ENCODE data around the gene GPC2.
A peak's percentile ranks its signal among the peaks of the same experiment; 100 is the strongest.
"Not testable (repeated sequence)": the region's sequence is repeated elsewhere in the genome, so short reads cannot be mapped to it uniquely, and the experiment has no call there.

GPC2 gene

GRCh38 chr7:100137851-100138760 lies 39.1 kb downstream of the GPC2 start:
- POLR2A ChIA-PET, result interaction anchor here (0.6 kb wide), 1 partner anchor 1791 kb away, joined by 5 read pairs; no protein-coding TSS in a partner anchor
- Histone ChIP-seq H3K27ac (ENCODE audit: insufficient read depth in 1 of 2, low read depth in 1 of 2, low read length in 2 of 2, poor library complexity in 1 of 2, severe bottlenecking in 2 of 2) (no peak overlapping the region), H3K27me3 (replicated peaks in 2 of 5; ENCODE audit: control insufficient read depth in 4 of 5, insufficient read depth in 5 of 5, low read length in 4 of 5) (no peaks in the 10 kb centered on the region), H3K4me1 (ENCODE audit: control extremely low read depth in 1 of 4, control insufficient read depth in 4 of 4, insufficient read depth in 4 of 4, low read length in 3 of 4) (peaks cover 2 to 14% (median 8%) of the 10 kb centered on the region in 4 experiments), H3K36me3 (ENCODE audit: control insufficient read depth in 4 of 4, insufficient read depth in 4 of 4, low read length in 3 of 4) (no peaks in the 10 kb centered on the region), H3K9me3 (ENCODE audit: control extremely low read depth in 1 of 5, control insufficient read depth in 4 of 5, insufficient read depth in 2 of 5, low read depth in 1 of 5, low read length in 4 of 5) (no peaks in the 10 kb centered on the region), H3K4me3 (ENCODE audit: control insufficient read depth in 1 of 7, extremely low read depth in 1 of 7, insufficient read depth in 4 of 7, low read depth in 2 of 7, low read length in 6 of 7) (no peak overlapping the region)
- DNase-seq, result no peak
- CTCF ChIA-PET, result interaction anchor here (1.3 to 11.4 kb wide), 4 partner anchors 10 to 148 kb away, joined by 3 to 127 read pairs (median 4); partner anchors contain the start of gene PVRIG
- 67% methylated on average over 4 of the region's 13 CpGs for WGBS (ENCODE audit: insufficient coverage)

DNA sequence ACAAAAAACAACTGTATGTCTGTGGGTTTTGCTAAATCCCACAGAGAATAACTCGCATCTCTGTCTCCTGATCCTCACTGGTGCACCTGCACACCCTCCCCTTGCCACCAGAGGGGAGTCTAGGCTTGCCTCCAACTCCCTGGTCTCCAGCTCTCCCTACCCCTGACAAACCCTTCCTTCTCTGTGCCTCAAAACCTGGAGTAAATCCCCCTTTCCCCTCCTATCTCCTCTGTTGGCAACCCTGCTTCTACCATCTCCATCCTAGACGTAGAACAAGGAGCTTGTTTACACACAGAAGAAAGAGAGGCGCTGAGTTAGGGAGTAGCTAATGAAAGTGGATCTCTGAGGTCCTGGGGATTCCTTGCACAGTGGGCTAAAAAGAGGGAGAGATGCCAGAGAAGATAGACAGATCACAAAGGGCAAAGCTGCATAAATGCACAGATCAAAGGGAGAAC lies 44.5 kb downstream of the GPC2 start:
- POLR2A ChIA-PET, result interaction anchor here (0.8 to 1.0 kb wide), 2 partner anchors 78 to 85 kb away, joined by 3 read pairs; no protein-coding TSS in a partner anchor
- Histone ChIP-seq H3K27me3 (replicated peaks in 2 of 5; ENCODE audit: control insufficient read depth in 4 of 5, insufficient read depth in 5 of 5, low read length in 4 of 5) (no peaks in the 10 kb centered on the region), H3K27ac (ENCODE audit: insufficient read depth in 1 of 2, low read depth in 1 of 2, low read length in 2 of 2, poor library complexity in 1 of 2, severe bottlenecking in 2 of 2) (no peak overlapping the region), H3K4me1 (ENCODE audit: control extremely low read depth in 1 of 4, control insufficient read depth in 4 of 4, insufficient read depth in 4 of 4, low read length in 3 of 4) (peaks cover 0 to 14% (median 11%) of the 10 kb centered on the region in 4 experiments), H3K36me3 (ENCODE audit: control insufficient read depth in 4 of 4, insufficient read depth in 4 of 4, low read length in 3 of 4) (no peaks in the 10 kb centered on the region), H3K4me3 (ENCODE audit: control insufficient read depth in 1 of 7, extremely low read depth in 1 of 7, insufficient read depth in 4 of 7, low read depth in 2 of 7, low read length in 6 of 7) (no peak overlapping the region), H3K9me3 (ENCODE audit: control extremely low read depth in 1 of 5, control insufficient read depth in 4 of 5, insufficient read depth in 2 of 5, low read depth in 1 of 5, low read length in 4 of 5) (no peaks in the 10 kb centered on the region)
- CTCF ChIA-PET, result interaction anchor here (0.6 to 11.4 kb wide), 30 partner anchors 9 to 215 kb away, joined by 3 to 127 read pairs (median 6); partner anchors contain the start of genes AP4M1, GAL3ST4, LAMTOR4 and MCM7
- WGBS (ENCODE audit: insufficient coverage), result 56% methylated on average over 2 of the region's 3 CpGs
- peak; percentile 65 to 76 (median 69) for DNase-seq

- no peaks in the 10 kb centered on the region for H3K36me3 ChIP-seq (ENCODE audit: control insufficient read depth in 4 of 4, insufficient read depth in 4 of 4, low read length in 3 of 4)
- CTCF ChIA-PET, result interaction anchor here (1.1 to 11.4 kb wide), 24 partner anchors 8 to 215 kb away, joined by 3 to 127 read pairs (median 6); partner anchors contain the start of genes AP4M1, GAL3ST4, LAMTOR4 and PVRIG
- 62% methylated on average over 5 of the region's 7 CpGs for WGBS (ENCODE audit: insufficient coverage)
- POLR2A ChIA-PET, result interaction anchor here (0.8 to 1.0 kb wide), 3 partner anchors 51 to 85 kb away, joined by 3 to 6 read pairs (median 3); no protein-coding TSS in a partner anchor
- H3K27me3 ChIP-seq (replicated peaks in 2 of 5; ENCODE audit: control insufficient read depth in 4 of 5, insufficient read depth in 5 of 5, low read length in 4 of 5), result no peaks in the 10 kb centered on the region
- DNase-seq, result no peak
- H3K4me1 ChIP-seq (ENCODE audit: control extremely low read depth in 1 of 4, control insufficient read depth in 4 of 4, insufficient read depth in 4 of 4, low read length in 3 of 4), result peaks cover 0 to 19% (median 15%) of the 10 kb centered on the region in 4 experiments
- no peaks in the 10 kb centered on the region for H3K9me3 ChIP-seq (ENCODE audit: control extremely low read depth in 1 of 5, control insufficient read depth in 4 of 5, insufficient read depth in 2 of 5, low read depth in 1 of 5, low read length in 4 of 5)
- no peak overlapping the region for H3K27ac ChIP-seq (ENCODE audit: insufficient read depth in 1 of 2, low read depth in 1 of 2, low read length in 2 of 2, poor library complexity in 1 of 2, severe bottlenecking in 2 of 2)
- no peak overlapping the region for H3K4me3 ChIP-seq (ENCODE audit: control insufficient read depth in 1 of 7, extremely low read depth in 1 of 7, insufficient read depth in 4 of 7, low read depth in 2 of 7, low read length in 6 of 7)
Measured at GRCh38 chr7:100132126-100132525, 45.1 kb downstream of the GPC2 start.

- 16% methylated on average over 22 of the region's 24 CpGs for WGBS (ENCODE audit: insufficient coverage)
- no peaks in the 10 kb centered on the region for H3K27me3 ChIP-seq (replicated peaks in 2 of 5; ENCODE audit: control insufficient read depth in 4 of 5, insufficient read depth in 5 of 5, low read length in 4 of 5)
- DNase-seq, result peak; percentile 61 to 77 (median 74)
- H3K36me3 ChIP-seq (ENCODE audit: control insufficient read depth in 4 of 4, insufficient read depth in 4 of 4, low read length in 3 of 4), result no peaks in the 10 kb centered on the region
- CTCF ChIA-PET, result interaction anchor here (0.7 to 11.4 kb wide), 16 partner anchors 10 to 88 kb away, joined by 3 to 127 read pairs (median 4); partner anchors contain the start of genes AP4M1, LAMTOR4, MCM7 and PVRIG
- H3K9me3 ChIP-seq (ENCODE audit: control extremely low read depth in 1 of 5, control insufficient read depth in 4 of 5, insufficient read depth in 2 of 5, low read depth in 1 of 5, low read length in 4 of 5), result no peaks in the 10 kb centered on the region
- H3K27ac ChIP-seq (ENCODE audit: insufficient read depth in 1 of 2, low read depth in 1 of 2, low read length in 2 of 2, poor library complexity in 1 of 2, severe bottlenecking in 2 of 2), result no peak overlapping the region
- POLR2A ChIA-PET, result interaction anchor here (1.1 kb wide), 1 partner anchor 49 kb away, joined by 4 read pairs; no protein-coding TSS in a partner anchor
- peaks cover 0 to 24% (median 23%) of the 10 kb centered on the region in 4 experiments for H3K4me1 ChIP-seq (ENCODE audit: control extremely low read depth in 1 of 4, control insufficient read depth in 4 of 4, insufficient read depth in 4 of 4, low read length in 3 of 4)
- H3K4me3 ChIP-seq (ENCODE audit: control insufficient read depth in 1 of 7, extremely low read depth in 1 of 7, insufficient read depth in 4 of 7, low read depth in 2 of 7, low read length in 6 of 7), result peak overlapping the region in 2 of 7 experiments; percentile 4 to 59
Measured at GRCh38 chr7:100130608-100131453, 46.4 kb downstream of the GPC2 start.

DNA sequence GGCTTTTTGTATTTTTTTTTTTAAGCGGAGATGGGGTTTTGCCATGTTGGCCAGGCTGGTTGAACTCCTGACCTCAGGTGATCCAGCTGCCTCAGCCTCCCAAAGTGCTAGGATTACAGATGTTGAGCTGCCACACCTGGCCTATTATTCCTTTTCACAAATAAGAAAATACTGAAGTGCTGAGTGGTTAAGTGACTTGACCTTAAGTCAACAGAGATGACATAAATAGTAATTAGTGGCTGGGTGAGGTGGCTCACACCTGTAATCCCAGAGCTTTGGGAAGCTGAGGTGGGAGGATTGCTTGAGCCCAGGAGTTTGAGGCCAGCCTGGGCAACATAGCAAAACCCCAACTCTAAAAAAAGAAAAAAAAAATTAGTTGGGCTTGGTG lies 47.0 kb downstream of the GPC2 start:
- H3K9me3 ChIP-seq (ENCODE audit: control extremely low read depth in 1 of 5, control insufficient read depth in 4 of 5, insufficient read depth in 2 of 5, low read depth in 1 of 5, low read length in 4 of 5); DNase-seq; H3K36me3 ChIP-seq (ENCODE audit: control insufficient read depth in 4 of 4, insufficient read depth in 4 of 4, low read length in 3 of 4); H3K4me3 ChIP-seq (ENCODE audit: control insufficient read depth in 1 of 7, extremely low read depth in 1 of 7, insufficient read depth in 4 of 7, low read depth in 2 of 7, low read length in 6 of 7); H3K27me3 ChIP-seq (replicated peaks in 2 of 5; ENCODE audit: control insufficient read depth in 4 of 5, insufficient read depth in 5 of 5, low read length in 4 of 5); H3K27ac ChIP-seq (ENCODE audit: insufficient read depth in 1 of 2, low read depth in 1 of 2, low read length in 2 of 2, poor library complexity in 1 of 2, severe bottlenecking in 2 of 2): not testable (repeated sequence)
- ChIA-PET POLR2A (interaction anchor here (0.6 kb wide), 1 partner anchor 722 kb away, joined by 4 read pairs; the partner anchor contains the start of genes BUD31 and PDAP1), CTCF (interaction anchor here (0.7 to 11.4 kb wide), 15 partner anchors 9 to 89 kb away, joined by 3 to 127 read pairs (median 5); partner anchors contain the start of genes AP4M1, LAMTOR4, MCM7 and PVRIG)
- peaks cover 0 to 28% (median 24%) of the 10 kb centered on the region in 4 experiments for H3K4me1 ChIP-seq (ENCODE audit: control extremely low read depth in 1 of 4, control insufficient read depth in 4 of 4, insufficient read depth in 4 of 4, low read length in 3 of 4)
- WGBS (ENCODE audit: insufficient coverage), result 100% methylated on average over 1 of the region's 1 CpG

DNA sequence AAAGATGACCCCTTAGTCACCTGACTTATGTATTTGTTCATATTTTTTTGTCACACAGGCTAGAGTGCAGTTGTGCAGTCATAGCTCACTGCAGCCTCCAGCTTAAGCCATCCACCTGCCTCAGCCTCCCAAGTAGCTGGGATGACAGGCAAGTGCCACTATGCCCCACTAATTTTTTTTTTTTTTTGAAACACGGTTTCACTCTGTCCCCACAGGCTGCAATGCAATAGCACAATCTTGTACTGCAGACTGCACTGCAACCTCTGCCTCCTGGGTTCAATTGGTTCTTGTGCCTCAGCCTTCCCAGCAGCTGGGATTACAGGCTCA lies 48.6 kb downstream of the GPC2 start:
- peak overlapping the region in 1 of 7 experiments; percentile 84 for H3K4me3 ChIP-seq (ENCODE audit: control insufficient read depth in 1 of 7, extremely low read depth in 1 of 7, insufficient read depth in 4 of 7, low read depth in 2 of 7, low read length in 6 of 7)
- no peak for DNase-seq
- no CpG with 5 or more reads among the region's 1 CpG for WGBS (ENCODE audit: insufficient coverage)
- H3K27ac ChIP-seq (ENCODE audit: insufficient read depth in 1 of 2, low read depth in 1 of 2, low read length in 2 of 2, poor library complexity in 1 of 2, severe bottlenecking in 2 of 2), result no peak overlapping the region
- no peaks in the 10 kb centered on the region for H3K27me3 ChIP-seq (replicated peaks in 2 of 5; ENCODE audit: control insufficient read depth in 4 of 5, insufficient read depth in 5 of 5, low read length in 4 of 5)
- H3K4me1 ChIP-seq (ENCODE audit: control extremely low read depth in 1 of 4, control insufficient read depth in 4 of 4, insufficient read depth in 4 of 4, low read length in 3 of 4), result peaks cover 0 to 35% (median 26%) of the 10 kb centered on the region in 4 experiments
- CTCF ChIA-PET, result interaction anchor here (0.6 to 11.4 kb wide), 10 partner anchors 10 to 215 kb away, joined by 3 to 127 read pairs (median 3); partner anchors contain the start of genes MCM7 and PVRIG
- H3K36me3 ChIP-seq (ENCODE audit: control insufficient read depth in 4 of 4, insufficient read depth in 4 of 4, low read length in 3 of 4), result peaks cover 0 to 6% (median 0%) of the 10 kb centered on the region in 4 experiments
- H3K9me3 ChIP-seq (ENCODE audit: control extremely low read depth in 1 of 5, control insufficient read depth in 4 of 5, insufficient read depth in 2 of 5, low read depth in 1 of 5, low read length in 4 of 5), result no peaks in the 10 kb centered on the region
- POLR2A ChIA-PET, result interaction anchor here (0.5 to 1.6 kb wide), 5 partner anchors 27 to 707 kb away, joined by 3 to 6 read pairs (median 3); partner anchors contain the start of genes AP4M1 and MCM7

Data from common myeloid progenitor, CD34-positive (primary cell).